ENCODE measurements around the gene SELENOS.

The SELENOS gene

GRCh38 chr15:101277038-101277822, at the start of gene SELENOS:
Gene SELENOS, minus strand, starts transcription at chr15:101277485. Its CDS starts 68 bp downstream, at chr15:101277417.
- DNase-seq (ENCODE audit: low read depth): peak; percentile 95
- H3K4me3 ChIP-seq (ENCODE audit: low read length): peak within 1 kb of the TSS; percentile 86
- no peak for TF ChIP-seq CTCF (IDR thresholded peaks at IDR 0.05; ENCODE audit: insufficient read depth, low read depth, low read length, missing control alignments)

- TF ChIP-seq CTCF (IDR thresholded peaks at IDR 0.05; ENCODE audit: insufficient read depth, low read depth, low read length, missing control alignments): no peak
- DNase-seq (ENCODE audit: low read depth): no peak
- H3K4me3 ChIP-seq (ENCODE audit: low read length): no peak overlapping the region
These were observed 49.3 kb upstream of the SELENOS start for GRCh38 chr15:101326462-101327146.

GRCh38 chr15:101326026-101326315, 48.7 kb upstream of the SELENOS start:
- DNase-seq (ENCODE audit: low read depth): no peak
- no peak overlapping the region for H3K4me3 ChIP-seq (ENCODE audit: low read length)
- TF ChIP-seq CTCF (IDR thresholded peaks at IDR 0.05; ENCODE audit: insufficient read depth, low read depth, low read length, missing control alignments): no peak

- H3K4me3 ChIP-seq (ENCODE audit: low read length): no peak overlapping the region
- DNase-seq (ENCODE audit: low read depth): no peak
- no peak for TF ChIP-seq CTCF (IDR thresholded peaks at IDR 0.05; ENCODE audit: insufficient read depth, low read depth, low read length, missing control alignments)
These were observed 48.2 kb upstream of the SELENOS start for GRCh38 chr15:101325263-101326025.

GRCh38 chr15:101324524-101325177, 47.4 kb upstream of the SELENOS start:
- no peak for TF ChIP-seq CTCF (IDR thresholded peaks at IDR 0.05; ENCODE audit: insufficient read depth, low read depth, low read length, missing control alignments)
- DNase-seq (ENCODE audit: low read depth): peak; percentile 39
- H3K4me3 ChIP-seq (ENCODE audit: low read length): no peak overlapping the region

GRCh38 chr15:101323793-101324523, 46.7 kb upstream of the SELENOS start:
- no peak overlapping the region for H3K4me3 ChIP-seq (ENCODE audit: low read length)
- no peak for DNase-seq (ENCODE audit: low read depth)
- no peak for TF ChIP-seq CTCF (IDR thresholded peaks at IDR 0.05; ENCODE audit: insufficient read depth, low read depth, low read length, missing control alignments)
